Activated CD4-positive, alpha-beta T cell treated with anti-CD3 and anti-CD28 coated beads, Interleukin-2, Interleukin-6, amounts not matched to agents 100 ng/mL and 50 ng/mL, durations not matched to agents 16 hours and 8 hours (primary cell): ENCODE data around the gene KRT27.
A peak's percentile ranks its signal among the peaks of the same experiment; 100 is the strongest.
"Not testable (repeated sequence)": the region's sequence is repeated elsewhere in the genome, so short reads cannot be mapped to it uniquely, and the experiment has no call there.

Experiments used
- DNase-seq: peaks from one replicate; pipeline ENCODE4 v3.0.0-alpha.2; 2020

Gene KRT27

DNA sequence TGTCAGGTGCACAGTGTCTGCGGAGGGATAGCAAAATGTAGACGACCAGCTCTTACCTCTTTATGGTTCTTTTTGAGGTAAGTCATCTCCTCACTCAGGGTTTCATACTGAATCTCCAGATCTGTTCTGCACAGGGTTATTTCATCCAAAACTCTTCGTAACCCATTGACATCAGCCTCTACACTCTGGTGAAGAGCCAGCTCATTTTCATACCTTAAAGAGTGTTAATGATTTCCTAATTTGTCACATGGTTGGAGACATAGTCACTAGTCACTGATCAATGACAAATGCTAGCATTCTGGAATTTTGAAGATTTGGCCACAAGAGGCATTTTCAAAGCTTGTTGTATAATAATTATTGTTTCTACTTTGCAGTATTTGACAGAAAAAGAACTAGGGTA lies 28.5 kb downstream of the KRT27 start:
- no peak for DNase-seq

GRCh38 chr17:40751065-40751464 lies 31.3 kb downstream of the KRT27 start:
- DNase-seq = no peak

DNA sequence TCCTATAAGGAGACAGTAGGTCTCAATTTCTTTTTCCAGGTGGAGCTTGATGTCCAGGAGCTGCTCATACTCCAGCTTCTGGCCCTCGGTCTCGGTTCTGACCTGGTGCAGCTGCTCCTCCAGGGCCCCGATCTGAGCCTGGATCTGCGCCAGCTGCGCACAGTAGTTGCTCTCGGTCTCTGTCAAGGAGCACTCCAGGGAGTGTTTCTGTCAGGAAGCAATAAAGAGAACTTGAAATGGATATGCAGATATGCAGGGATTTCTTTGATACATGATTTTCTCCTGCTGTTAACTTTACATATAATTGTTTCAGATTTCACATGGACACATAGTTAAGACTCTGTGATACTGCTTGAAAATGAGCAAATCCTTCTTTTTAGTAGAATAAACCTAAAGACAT lies 32.0 kb downstream of the KRT27 start:
- DNase-seq = no peak

DNA sequence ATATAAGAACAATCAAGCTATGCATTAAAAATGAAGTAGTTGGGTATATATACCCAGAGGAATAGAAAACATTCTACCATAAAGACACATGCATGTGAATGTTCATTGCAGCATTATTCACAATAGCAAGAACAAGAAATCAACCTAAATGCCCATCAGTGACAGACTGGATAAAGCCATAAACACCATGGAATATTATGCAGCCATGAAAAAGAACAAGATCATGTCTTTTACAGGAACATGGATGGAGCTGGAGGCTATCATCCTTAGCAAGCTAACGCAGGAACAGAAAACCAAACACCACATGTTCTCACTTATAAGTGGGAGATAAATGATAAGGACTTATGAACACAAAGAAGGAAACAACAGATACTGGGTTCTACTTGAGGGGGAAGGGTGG lies 33.7 kb downstream of the KRT27 start:
- not testable (repeated sequence) for DNase-seq

DNA sequence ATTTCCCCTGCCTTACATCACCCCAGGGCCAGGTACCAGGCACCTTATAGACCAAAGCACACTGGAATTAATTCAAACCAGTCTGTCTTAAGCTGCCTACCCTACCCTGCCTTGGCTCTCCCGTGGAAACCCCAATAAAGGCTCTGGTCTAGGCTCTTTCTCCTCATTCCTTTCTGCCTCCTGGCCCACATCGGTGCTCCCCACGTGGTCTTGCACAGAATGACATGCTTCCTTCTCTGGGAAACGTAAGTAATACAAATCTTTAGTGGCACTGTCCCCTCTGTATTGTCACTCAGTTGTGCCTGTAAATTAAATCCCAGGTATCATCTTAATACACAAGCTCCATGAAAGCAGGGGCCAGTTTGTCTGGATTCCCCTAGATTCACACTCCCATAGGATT lies 43.8 kb downstream of the KRT27 start:
- no peak for DNase-seq

- no peak for DNase-seq
Observed at GRCh38 chr17:40735016-40735415, 47.3 kb downstream of the KRT27 start.

GRCh38 chr17:40734018-40734417 lies 48.3 kb downstream of the KRT27 start:
- DNase-seq = no peak

DNA sequence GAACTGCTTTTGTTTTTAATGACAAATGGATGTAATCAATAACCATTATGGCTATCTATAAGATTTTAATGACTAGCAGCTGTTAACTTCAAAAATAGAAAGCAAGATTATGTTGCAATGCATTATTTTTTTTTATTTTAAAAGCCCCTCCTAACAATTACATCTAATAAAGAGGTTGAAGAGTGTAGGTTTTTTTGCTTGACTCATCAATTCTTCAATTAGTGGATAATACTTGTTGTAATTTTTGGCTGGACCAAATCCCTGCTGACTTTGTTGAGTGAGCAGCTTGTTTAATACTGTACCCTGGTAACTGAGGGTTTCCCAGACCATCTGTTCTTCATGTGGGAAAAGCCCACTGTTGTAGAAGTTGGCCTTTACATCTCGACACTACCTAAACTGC lies 51.4 kb downstream of the KRT27 start:
- DNase-seq = no peak

- DNase-seq = peak; percentile 7
Observed at GRCh38 chr17:40727447-40728231, 54.7 kb downstream of the KRT27 start.

DNA sequence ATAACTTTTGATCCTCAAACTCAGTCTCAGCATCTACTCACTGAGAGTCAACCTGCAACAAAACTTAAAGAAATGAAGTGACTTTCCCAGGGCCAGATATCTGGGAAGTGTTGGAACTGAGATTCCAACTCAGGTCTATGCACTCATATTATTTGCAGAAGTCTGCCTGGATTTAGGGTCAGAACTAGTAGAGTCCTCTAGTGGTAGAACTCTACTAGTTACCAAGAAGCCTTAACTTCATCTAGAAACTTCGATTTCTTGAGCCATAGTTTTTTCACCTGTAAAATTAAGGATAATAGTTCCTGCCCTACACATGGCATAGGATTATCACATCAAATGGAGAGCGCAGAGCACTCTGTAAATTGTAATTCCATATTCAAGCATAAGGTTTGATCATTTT lies 55.4 kb downstream of the KRT27 start:
- no peak for DNase-seq
